HepG2 (cell line): ENCODE measurements around the gene ATM. TPM values are rescaled to one million over a fixed set of nuclear protein-coding genes. Genes with fewer than 3 reads are reported as not detected.

ENCODE experiments used
- ATAC-seq: fragments of 200-7000 bp; cut with Tn5 transposase; 3 replicates; pipeline ENCODE4 v1.9.1; 2020; ENCODE audit warnings: mild to moderate bottlenecking, moderate library complexity
- BruUV-seq: library from RNA; stranded (reverse); fragments of 400-500 nt; replicated peaks from 2 replicates; lab custom pipeline; 2021; lab: Mats Ljungman, UMichigan
- CTCF ChIA-PET: fragments of 300-600 bp; formaldehyde crosslinking; extraction: SDS; loops from one replicate; lab custom pipeline; 2021; ENCODE audit warnings: low total read pairs, inconsistent platforms, low intra/inter-chr PET ratio; lab: Yijun Ruan, JAX
- POLR2A ChIA-PET: fragments of 350-600 bp; sonication (Branson Sonifier 250); formaldehyde crosslinking; loops from one replicate; lab custom pipeline; 2020; ENCODE audit warnings: antibody characterized with exemption, inconsistent platforms; lab: Yijun Ruan, JAX
- DNase-seq: peaks from one replicate; pipeline ENCODE4 v3.0.0-alpha.2; 2015; ENCODE audit warnings: low spot score
- FAIRE-seq: peaks from 3 replicates; lab custom pipeline; 2011; peaks lifted over from hg19 to GRCh38; lab: Jason Lieb, UNC
- H2AFZ ChIP-seq: one replicate; pipeline ENCODE4 v1.6.1; 2011; ENCODE audit warnings: low read length, inconsistent platforms
- H3K27ac ChIP-seq: fragments of 300-600 bp; 3 replicates; pipeline ENCODE4 v1.8.0; 2011; ENCODE audit warnings: mixed run types, mild to moderate bottlenecking, mixed read lengths, low read length, inconsistent platforms; ENCODE audit not compliant: insufficient read depth; ENCODE audit errors: extremely low read length
- H3K27me3 ChIP-seq, 2 experiments: fragments of 200-600 bp in 1 of 2; 2 replicates in 1 of 2; 3 replicates in 1 of 2; pipeline versions ENCODE4 v1.6.0 to v1.8.0; 2011; ENCODE audit warnings: low read length in 2 of 2, mild to moderate bottlenecking in 2 of 2, moderate library complexity in 2 of 2, inconsistent platforms in 1 of 2; ENCODE audit not compliant: insufficient read depth in 2 of 2, control insufficient read depth in 1 of 2
- H3K36me3 ChIP-seq, 2 experiments: fragments of 200-600 bp in 1 of 2; replicated peaks in 1 of 2; 2 replicates in 1 of 2; 3 replicates in 1 of 2; pipeline versions ENCODE4 v1.5.1 to v1.8.0; 2011; ENCODE audit warnings: low read length in 2 of 2, inconsistent platforms in 1 of 2; ENCODE audit not compliant: insufficient read depth in 2 of 2, control insufficient read depth in 1 of 2
- H3K4me1 ChIP-seq: 2 replicates; pipeline ENCODE4 v1.5.1; 2012; ENCODE audit warnings: low read length, inconsistent platforms; ENCODE audit not compliant: insufficient read depth
- H3K4me2 ChIP-seq: 2 replicates; pipeline ENCODE4 v1.6.0; 2011; ENCODE audit warnings: low read depth, low read length, inconsistent platforms
- H3K4me3 ChIP-seq, 3 experiments: fragments of 200-600 bp in 1 of 3; sonication (generic), shearing (Covaris generic) in 1 of 3; replicated peaks in 1 of 3; 2 replicates each; pipeline ENCODE4 v1.5.1; 2011 to 2016; ENCODE audit warnings: low read length in 3 of 3, inconsistent platforms in 2 of 3, low read depth in 2 of 3, mild to moderate bottlenecking in 2 of 3, control low read depth in 1 of 3, mixed read lengths in 1 of 3; ENCODE audit not compliant: insufficient read depth in 1 of 3
- H3K79me2 ChIP-seq: one replicate; pipeline ENCODE4 v1.6.1; 2011; ENCODE audit warnings: low read length, inconsistent platforms; ENCODE audit not compliant: insufficient read depth
- H3K9ac ChIP-seq: 2 replicates; pipeline ENCODE4 v1.6.0; 2011; ENCODE audit warnings: mild to moderate bottlenecking, low read depth, low read length, inconsistent platforms; ENCODE audit not compliant: insufficient read depth
- H3K9me3 ChIP-seq: 2 replicates; pipeline ENCODE4 v1.5.1; 2012; ENCODE audit warnings: mild to moderate bottlenecking, low read length
- H4K20me1 ChIP-seq: 2 replicates; pipeline ENCODE4 v1.6.0; 2011; ENCODE audit warnings: inconsistent platforms, mild to moderate bottlenecking, low read length, moderate library complexity; ENCODE audit not compliant: insufficient read depth
- FOXK2 ChIP-seq: fragments of 450-650 bp; IDR thresholded peaks from 2 replicates; pipeline ENCODE4 v1.6.1; 2016
- HNRNPH1 ChIP-seq: fragments of 200-400 bp; formaldehyde crosslinking; optimal IDR thresholded peaks from 2 replicates; pipeline ENCODE3; 2017; ENCODE audit warnings: mild to moderate bottlenecking, low read depth, low read length
- NR2F1 ChIP-seq, 2 experiments: fragments of 450-650 bp in 1 of 2; formaldehyde crosslinking in 1 of 2; IDR thresholded peaks; 2 replicates each; pipeline versions ENCODE4 v1.5.0 to v1.6.1; 2016 to 2020; ENCODE audit warnings: mild to moderate bottlenecking in 1 of 2, missing compliant biosample characterization in 1 of 2, missing genetic modification reagents in 1 of 2, moderate library complexity in 1 of 2
- TBX2 ChIP-seq: sonication (generic); formaldehyde crosslinking; IDR thresholded peaks from 2 replicates; pipeline ENCODE4 v1.5.0; 2020; ENCODE audit warnings: missing genetic modification reagents, mild to moderate bottlenecking, borderline replicate concordance
- TERF1 ChIP-seq: sonication (generic); formaldehyde crosslinking; IDR thresholded peaks from 2 replicates; pipeline ENCODE4 v1.8.0; 2022; ENCODE audit warnings: mild to moderate bottlenecking, missing genetic modification reagents, moderate library complexity
- ZNF772 ChIP-seq: sonication (generic); formaldehyde crosslinking; IDR thresholded peaks from 2 replicates; pipeline ENCODE4 v1.5.0; 2020; ENCODE audit warnings: mild to moderate bottlenecking, missing genetic modification reagents
- ZNF883 ChIP-seq: sonication (generic); formaldehyde crosslinking; IDR thresholded peaks from 2 replicates; pipeline ENCODE4 v1.5.1; 2020; ENCODE audit warnings: mild to moderate bottlenecking, missing genetic modification reagents; ENCODE audit errors: not compliant biosample characterization
- WGBS: methylation state at CpG from one replicate; pipeline ENCODE4 v1.1.6; 2017; ENCODE audit warnings: low lambda C conversion rate; 5-methylcytosine and 5-hydroxymethylcytosine counted together
- in situ Hi-C: cut with HindIII; loops from 2 replicates; pipeline ENCODE4 v1.10.0; 2017; ENCODE audit warnings: low pct_unique_long_range_greater_than_20kb; ENCODE audit not compliant: extremely low pct_ligation_motif_present
- intact Hi-C: fragments of 100-400 bp; cut with micrococcal nuclease; formaldehyde crosslinking; loops from one replicate; pipeline ENCODE4 v1.10.0; 2022; ENCODE audit not compliant: unreplicated experiment
- polyA plus RNA-seq, 8 experiments: library from polyadenylated mRNA; depleted of rRNA in 3 of 8; stranded (reverse) in 7 of 8; unstranded in 1 of 8; fragments of >200 nt; fragmentation: Illumina TruSeq in 4 of 8; extraction: Trizol in 4 of 8; gene quantifications; 2 replicates each; pipeline versions ENCODE4 v1.2.1 to v1.2.3, GENCODE V29; 2011 to 2016; ENCODE audit warnings: low read depth in 4 of 8, missing spikeins in 1 of 8, mixed read lengths in 1 of 8; ENCODE audit not compliant: insufficient read depth in 1 of 8
- total RNA-seq, 5 experiments: library from RNA; depleted of rRNA; stranded (reverse); fragments of >200 nt; fragmentation: Illumina TruSeq; extraction: Trizol; gene quantifications; 2 replicates each; pipeline ENCODE4 v1.2.3, GENCODE V29; 2016; ENCODE audit warnings: low read depth in 1 of 5
- TF ChIP-seq, protein P1 (sequence below): sonication (generic); formaldehyde crosslinking; IDR thresholded peaks from 2 replicates; pipeline ENCODE4 v1.4.0; 2020; ENCODE audit warnings: missing genetic modification reagents
- TF ChIP-seq, protein P2 (sequence below): sonication (generic); formaldehyde crosslinking; IDR thresholded peaks from 2 replicates; pipeline ENCODE4 v1.4.0; 2020; ENCODE audit warnings: missing genetic modification reagents

ATM gene
- total and polyA plus RNA-seq, 2 of the 13 experiments (the other 11 are each of a cell fraction or from before 2014, with no cell fraction given) = 40.0 to 71.6 TPM

GRCh38 chr11:108393046-108393445, 170.2 kb downstream of the ATM start:
- H3K27ac ChIP-seq = no peak overlapping the region
- WGBS = 0% methylated on average over 1 of the region's 1 CpG
- no peak overlapping the region for H3K4me2 ChIP-seq
- no peaks in the 10 kb centered on the region for H3K9me3 ChIP-seq
- H3K27me3 ChIP-seq = no peaks in the 10 kb centered on the region
- in situ Hi-C loops = no loop called here
- CTCF ChIA-PET = no interaction called here
- intact Hi-C loops = no loop called here
- H3K36me3 ChIP-seq = no peaks in the 10 kb centered on the region
- H3K4me3 ChIP-seq = no peak overlapping the region
- no TSS peak for BruUV-seq
- DNase-seq = no peak
- ATAC-seq = no peak
- H3K79me2 ChIP-seq = no peaks in the 10 kb centered on the region
- H4K20me1 ChIP-seq = no peaks in the 10 kb centered on the region
- no peak overlapping the region for H2AFZ ChIP-seq
- no peak overlapping the region for H3K9ac ChIP-seq
- FAIRE-seq = no peak
- H3K4me1 ChIP-seq = no peaks in the 10 kb centered on the region
- no peak for TF ChIP-seq TBX2 (CRISPR knock-in tag)
- TF ChIP-seq NR2F1 (CRISPR knock-in tag; IDR thresholded peaks at IDR 0.05) = no peak
- no peak for TF ChIP-seq TERF1 (CRISPR knock-in tag)
- no peak for TF ChIP-seq ZNF772 (CRISPR knock-in tag)
- TF ChIP-seq HNRNPH1 = no peak
- TF ChIP-seq, protein P1, sequence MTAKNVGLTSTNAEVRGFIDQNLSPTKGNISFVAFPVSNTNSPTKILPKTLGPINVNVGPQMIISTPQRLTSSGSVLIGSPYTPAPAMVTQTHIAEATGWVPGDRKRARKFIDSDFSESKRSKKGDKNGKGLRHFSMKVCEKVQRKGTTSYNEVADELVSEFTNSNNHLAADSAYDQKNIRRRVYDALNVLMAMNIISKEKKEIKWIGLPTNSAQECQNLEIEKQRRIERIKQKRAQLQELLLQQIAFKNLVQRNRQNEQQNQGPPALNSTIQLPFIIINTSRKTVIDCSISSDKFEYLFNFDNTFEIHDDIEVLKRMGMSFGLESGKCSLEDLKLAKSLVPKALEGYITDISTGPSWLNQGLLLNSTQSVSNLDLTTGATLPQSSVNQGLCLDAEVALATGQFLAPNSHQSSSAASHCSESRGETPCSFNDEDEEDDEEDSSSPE (CRISPR knock-in tag) = no peak
- TF ChIP-seq ZNF883 (CRISPR knock-in tag) = no peak
- TF ChIP-seq, protein P2, sequence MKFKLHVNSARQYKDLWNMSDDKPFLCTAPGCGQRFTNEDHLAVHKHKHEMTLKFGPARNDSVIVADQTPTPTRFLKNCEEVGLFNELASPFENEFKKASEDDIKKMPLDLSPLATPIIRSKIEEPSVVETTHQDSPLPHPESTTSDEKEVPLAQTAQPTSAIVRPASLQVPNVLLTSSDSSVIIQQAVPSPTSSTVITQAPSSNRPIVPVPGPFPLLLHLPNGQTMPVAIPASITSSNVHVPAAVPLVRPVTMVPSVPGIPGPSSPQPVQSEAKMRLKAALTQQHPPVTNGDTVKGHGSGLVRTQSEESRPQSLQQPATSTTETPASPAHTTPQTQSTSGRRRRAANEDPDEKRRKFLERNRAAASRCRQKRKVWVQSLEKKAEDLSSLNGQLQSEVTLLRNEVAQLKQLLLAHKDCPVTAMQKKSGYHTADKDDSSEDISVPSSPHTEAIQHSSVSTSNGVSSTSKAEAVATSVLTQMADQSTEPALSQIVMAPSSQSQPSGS (CRISPR knock-in tag) = no peak
- TF ChIP-seq FOXK2 = no peak
- POLR2A ChIA-PET = no interaction called here
